ENCODE data around the gene BFSP1.
A peak's percentile ranks its signal among the peaks of the same experiment; 100 is the strongest.

The BFSP1 gene

GRCh38 chr20:17463711-17464110 is 67.5 kb downstream of the BFSP1 start:
- no peak overlapping the region for H2AK5ac ChIP-seq (ENCODE audit: low read length, severe bottlenecking)
- H3K9me3 ChIP-seq (ENCODE audit: control insufficient read depth, low read length) = no peaks in the 10 kb centered on the region
- no peak overlapping the region for H2BK15ac ChIP-seq (ENCODE audit: low read depth, poor library complexity, severe bottlenecking)
- H2BK120ac ChIP-seq (ENCODE audit: low read depth, low read length) = no peak overlapping the region
- peaks cover 0 to 4% of the 10 kb centered on the region in 2 experiments for H3K27me3 ChIP-seq (ENCODE audit: control insufficient read depth in 1 of 2, insufficient read depth in 1 of 2, low read length in 2 of 2)
- H3K4ac ChIP-seq (ENCODE audit: low read depth in 1 of 2, low read length in 2 of 2) = no peak overlapping the region
- 100% methylated on average over 1 of the region's 1 CpG for WGBS
- H4K91ac ChIP-seq (ENCODE audit: low read length) = no peak overlapping the region
- H3K36me3 ChIP-seq (ENCODE audit: control insufficient read depth in 1 of 2, insufficient read depth in 2 of 2, low read depth in 1 of 2, low read length in 2 of 2) = no peaks in the 10 kb centered on the region
- no peak overlapping the region for H3K23ac ChIP-seq (ENCODE audit: low read length in 2 of 2)
- no peak overlapping the region for H3K14ac ChIP-seq (ENCODE audit: low read length in 2 of 2)
- no peak overlapping the region for H3K4me2 ChIP-seq (ENCODE audit: low read length, poor library complexity, severe bottlenecking)
- no peaks in the 10 kb centered on the region for H3K79me1 ChIP-seq (replicated peaks; ENCODE audit: low read length, poor library complexity, severe bottlenecking)
- H2BK5ac ChIP-seq (ENCODE audit: low read depth, low read length, poor library complexity, severe bottlenecking) = no peak overlapping the region
- H4K8ac ChIP-seq (ENCODE audit: low read length) = no peak overlapping the region
- DNase-seq = no peak
- no peak overlapping the region for H3K9ac ChIP-seq (ENCODE audit: low read length)
- H3K4me1 ChIP-seq (ENCODE audit: control insufficient read depth, insufficient read depth, low read depth, low read length) = no peaks in the 10 kb centered on the region
- no peak overlapping the region for H3K27ac ChIP-seq (ENCODE audit: low read length, poor library complexity, severe bottlenecking)
- no peak overlapping the region for H2AFZ ChIP-seq (ENCODE audit: low read depth, low read length)
- H3K4me3 ChIP-seq (ENCODE audit: insufficient read depth in 1 of 2, low read depth in 1 of 2, low read length in 2 of 2) = no peak overlapping the region
- no peak overlapping the region for H2BK12ac ChIP-seq (ENCODE audit: low read length in 2 of 2)
- no peak overlapping the region for H3K18ac ChIP-seq (ENCODE audit: low read depth in 1 of 2, low read length in 2 of 2)

GRCh38 chr20:17461941-17462340 is 69.2 kb downstream of the BFSP1 start:
- Histone ChIP-seq H3K4me3 (ENCODE audit: insufficient read depth in 1 of 2, low read depth in 1 of 2, low read length in 2 of 2) (no peak overlapping the region), H3K79me1 (replicated peaks; ENCODE audit: low read length, poor library complexity, severe bottlenecking) (no peaks in the 10 kb centered on the region), H2AK5ac (ENCODE audit: low read length, severe bottlenecking) (no peak overlapping the region), H2BK12ac (ENCODE audit: low read length in 2 of 2) (no peak overlapping the region), H2BK5ac (ENCODE audit: low read depth, low read length, poor library complexity, severe bottlenecking) (peak overlapping the region; percentile 31), H3K4me2 (ENCODE audit: low read length, poor library complexity, severe bottlenecking) (no peak overlapping the region), H2BK15ac (ENCODE audit: low read depth, poor library complexity, severe bottlenecking) (no peak overlapping the region), H3K23ac (ENCODE audit: low read length in 2 of 2) (no peak overlapping the region), H3K27ac (ENCODE audit: low read length, poor library complexity, severe bottlenecking) (no peak overlapping the region), H3K4ac (ENCODE audit: low read depth in 1 of 2, low read length in 2 of 2) (no peak overlapping the region), H2BK120ac (ENCODE audit: low read depth, low read length) (no peak overlapping the region), H3K14ac (ENCODE audit: low read length in 2 of 2) (no peak overlapping the region), H3K9me3 (ENCODE audit: control insufficient read depth, low read length) (no peaks in the 10 kb centered on the region), H3K18ac (ENCODE audit: low read depth in 1 of 2, low read length in 2 of 2) (no peak overlapping the region), H3K9ac (ENCODE audit: low read length) (no peak overlapping the region), H4K8ac (ENCODE audit: low read length) (no peak overlapping the region), H3K27me3 (ENCODE audit: control insufficient read depth in 1 of 2, insufficient read depth in 1 of 2, low read length in 2 of 2) (peaks cover 2 to 9% of the 10 kb centered on the region in 2 experiments), H4K91ac (ENCODE audit: low read length) (no peak overlapping the region), H3K36me3 (ENCODE audit: control insufficient read depth in 1 of 2, insufficient read depth in 2 of 2, low read depth in 1 of 2, low read length in 2 of 2) (no peaks in the 10 kb centered on the region), H2AFZ (ENCODE audit: low read depth, low read length) (no peak overlapping the region), H3K4me1 (ENCODE audit: control insufficient read depth, insufficient read depth, low read depth, low read length) (no peaks in the 10 kb centered on the region)
- WGBS = 67% methylated on average over 3 of the region's 3 CpGs
- DNase-seq = no peak

- Histone ChIP-seq H2BK12ac (ENCODE audit: low read length in 2 of 2) (no peak overlapping the region), H3K4me1 (ENCODE audit: control insufficient read depth, insufficient read depth, low read depth, low read length) (no peaks in the 10 kb centered on the region), H3K36me3 (ENCODE audit: control insufficient read depth in 1 of 2, insufficient read depth in 2 of 2, low read depth in 1 of 2, low read length in 2 of 2) (no peaks in the 10 kb centered on the region), H3K4me2 (ENCODE audit: low read length, poor library complexity, severe bottlenecking) (no peak overlapping the region), H3K9me3 (ENCODE audit: control insufficient read depth, low read length) (no peaks in the 10 kb centered on the region), H3K79me1 (replicated peaks; ENCODE audit: low read length, poor library complexity, severe bottlenecking) (no peaks in the 10 kb centered on the region), H3K23ac (ENCODE audit: low read length in 2 of 2) (no peak overlapping the region), H3K4me3 (ENCODE audit: insufficient read depth in 1 of 2, low read depth in 1 of 2, low read length in 2 of 2) (no peak overlapping the region), H3K27ac (ENCODE audit: low read length, poor library complexity, severe bottlenecking) (no peak overlapping the region), H4K91ac (ENCODE audit: low read length) (no peak overlapping the region), H3K9ac (ENCODE audit: low read length) (no peak overlapping the region), H2BK15ac (ENCODE audit: low read depth, poor library complexity, severe bottlenecking) (no peak overlapping the region), H4K8ac (ENCODE audit: low read length) (no peak overlapping the region), H3K18ac (ENCODE audit: low read depth in 1 of 2, low read length in 2 of 2) (no peak overlapping the region), H3K14ac (ENCODE audit: low read length in 2 of 2) (no peak overlapping the region), H3K27me3 (ENCODE audit: control insufficient read depth in 1 of 2, insufficient read depth in 1 of 2, low read length in 2 of 2) (peaks cover 8 to 15% of the 10 kb centered on the region in 2 experiments), H3K4ac (ENCODE audit: low read depth in 1 of 2, low read length in 2 of 2) (no peak overlapping the region), H2BK120ac (ENCODE audit: low read depth, low read length) (no peak overlapping the region), H2BK5ac (ENCODE audit: low read depth, low read length, poor library complexity, severe bottlenecking) (no peak overlapping the region), H2AFZ (ENCODE audit: low read depth, low read length) (no peak overlapping the region), H2AK5ac (ENCODE audit: low read length, severe bottlenecking) (no peak overlapping the region)
- DNase-seq = no peak
- WGBS = 86% methylated on average over 1 of the region's 2 CpGs
Observed at GRCh38 chr20:17460119-17460518, 71.1 kb downstream of the BFSP1 start.

GRCh38 chr20:17457588-17458190 is 73.5 kb downstream of the BFSP1 start:
- DNase-seq = peak; percentile 6
- H3K9ac ChIP-seq (ENCODE audit: low read length) = no peak overlapping the region
- H4K8ac ChIP-seq (ENCODE audit: low read length) = no peak overlapping the region
- H2BK15ac ChIP-seq (ENCODE audit: low read depth, poor library complexity, severe bottlenecking) = no peak overlapping the region
- H4K91ac ChIP-seq (ENCODE audit: low read length) = no peak overlapping the region
- H3K4me3 ChIP-seq (ENCODE audit: insufficient read depth in 1 of 2, low read depth in 1 of 2, low read length in 2 of 2) = no peak overlapping the region
- H3K18ac ChIP-seq (ENCODE audit: low read depth in 1 of 2, low read length in 2 of 2) = no peak overlapping the region
- no peaks in the 10 kb centered on the region for H3K9me3 ChIP-seq (ENCODE audit: control insufficient read depth, low read length)
- no peak overlapping the region for H3K4ac ChIP-seq (ENCODE audit: low read depth in 1 of 2, low read length in 2 of 2)
- H3K14ac ChIP-seq (ENCODE audit: low read length in 2 of 2) = no peak overlapping the region
- H3K79me1 ChIP-seq (replicated peaks; ENCODE audit: low read length, poor library complexity, severe bottlenecking) = no peaks in the 10 kb centered on the region
- no peak overlapping the region for H2BK120ac ChIP-seq (ENCODE audit: low read depth, low read length)
- peaks cover 14 to 30% of the 10 kb centered on the region in 2 experiments for H3K27me3 ChIP-seq (ENCODE audit: control insufficient read depth in 1 of 2, insufficient read depth in 1 of 2, low read length in 2 of 2)
- no peak overlapping the region for H3K27ac ChIP-seq (ENCODE audit: low read length, poor library complexity, severe bottlenecking)
- 77% methylated on average over 4 of the region's 6 CpGs for WGBS
- H2AFZ ChIP-seq (ENCODE audit: low read depth, low read length) = no peak overlapping the region
- no peak overlapping the region for H2BK12ac ChIP-seq (ENCODE audit: low read length in 2 of 2)
- no peaks in the 10 kb centered on the region for H3K4me1 ChIP-seq (ENCODE audit: control insufficient read depth, insufficient read depth, low read depth, low read length)
- H2BK5ac ChIP-seq (ENCODE audit: low read depth, low read length, poor library complexity, severe bottlenecking) = no peak overlapping the region
- no peak overlapping the region for H3K4me2 ChIP-seq (ENCODE audit: low read length, poor library complexity, severe bottlenecking)
- H2AK5ac ChIP-seq (ENCODE audit: low read length, severe bottlenecking) = no peak overlapping the region
- H3K23ac ChIP-seq (ENCODE audit: low read length in 2 of 2) = no peak overlapping the region
- no peaks in the 10 kb centered on the region for H3K36me3 ChIP-seq (ENCODE audit: control insufficient read depth in 1 of 2, insufficient read depth in 2 of 2, low read depth in 1 of 2, low read length in 2 of 2)
